HCT116 (cell line): ENCODE results near the gene EMILIN2. TPM values are rescaled to one million over a fixed set of nuclear protein-coding genes. Genes with fewer than 3 reads are reported as not detected.

Source experiments
- ATAC-seq: fragments of 200-7000 bp; cut with Tn5 transposase; 2 replicates; pipeline ENCODE4 v1.9.1; 2020; ENCODE audit warnings: mild to moderate bottlenecking, moderate library complexity
- BruUV-seq: library from RNA; stranded (reverse); fragments of 400-500 nt; replicated peaks from 2 replicates; lab custom pipeline; 2021; lab: Mats Ljungman, UMichigan
- CTCF ChIA-PET: fragments of 300-600 bp; sonication (Branson Sonifier 250); formaldehyde crosslinking; loops from one replicate; lab custom pipeline; 2021; ENCODE audit warnings: antibody characterized with exemption; lab: Charles Lee
- POLR2A ChIA-PET: fragments of 300-600, 350-600 bp; sonication (Branson Sonifier 250); formaldehyde crosslinking; loops from one replicate; lab custom pipeline; 2021; ENCODE audit warnings: antibody characterized with exemption; lab: Charles Lee
- RAD21 ChIA-PET, 2 experiments: fragments of 300-600 bp; sonication (Branson Sonifier 250); formaldehyde crosslinking; loops; one replicate each; lab custom pipeline; 2023; ENCODE audit warnings: low total read pairs in 2 of 2; ENCODE audit not compliant: uncharacterized antibody in 2 of 2, unreplicated experiment in 2 of 2, low non-redundant PET in 1 of 2; lab: Charles Lee
- DNase-seq: peaks from one replicate; pipeline ENCODE4 v3.0.0-alpha.2; 2010; ENCODE audit warnings: low read depth, low spot score
- H2AFZ ChIP-seq: fragments of 200-600 bp; shearing (Covaris generic), sonication (generic); 2 replicates; pipeline ENCODE4 v1.6.1; 2017; ENCODE audit warnings: low read depth, mixed run types, mixed read lengths, antibody characterized with exemption, low read length; ENCODE audit not compliant: poor library complexity, severe bottlenecking
- H3K27ac ChIP-seq: 2 replicates; pipeline ENCODE4 v1.5.1; 2012; ENCODE audit warnings: low read depth, low read length
- H3K27me3 ChIP-seq: fragments of 200-600 bp; sonication (generic); 2 replicates; pipeline ENCODE4 v1.6.1; 2016; ENCODE audit warnings: mixed run types, low read length, mixed read lengths; ENCODE audit not compliant: insufficient read depth
- H3K36me3 ChIP-seq, 2 experiments: fragments of 200-500 bp in 1 of 2; fragments of 200-600 bp in 1 of 2; sonication (Bioruptor generic) in 1 of 2; sonication (generic) in 1 of 2; 2 replicates each; pipeline versions ENCODE4 v1.5.1 to v1.6.1; 2014 to 2016; ENCODE audit warnings: low read length in 2 of 2, inconsistent platforms in 1 of 2, mixed read lengths in 1 of 2, mixed run types in 1 of 2; ENCODE audit not compliant: insufficient read depth in 2 of 2, control insufficient read depth in 1 of 2
- H3K4me1 ChIP-seq, 2 experiments: fragments of 200-600 bp in 1 of 2; sonication (generic) in 1 of 2; 2 replicates each; pipeline versions ENCODE4 v1.5.1 to v1.6.1; 2012 to 2017; ENCODE audit warnings: low read length in 2 of 2, inconsistent platforms in 1 of 2, mild to moderate bottlenecking in 1 of 2, mixed read lengths in 1 of 2, mixed run types in 1 of 2, moderate library complexity in 1 of 2; ENCODE audit not compliant: insufficient read depth in 2 of 2, control insufficient read depth in 1 of 2
- H3K4me2 ChIP-seq: fragments of 200-600 bp; sonication (generic); 2 replicates; pipeline ENCODE4 v1.6.1; 2017; ENCODE audit warnings: mixed run types, low read length, mixed read lengths
- H3K4me3 ChIP-seq, 2 experiments: fragments of 200-600 bp in 1 of 2; sonication (generic) in 1 of 2; replicated peaks in 1 of 2; 2 replicates each; pipeline ENCODE4 v1.5.1; 2011 to 2016; ENCODE audit warnings: low read length in 2 of 2, control low read depth in 1 of 2, low read depth in 1 of 2, mild to moderate bottlenecking in 1 of 2, mixed read lengths in 1 of 2, mixed run types in 1 of 2
- H3K79me2 ChIP-seq: fragments of 200-600 bp; sonication (generic); 2 replicates; pipeline ENCODE4 v1.6.1; 2017; ENCODE audit warnings: mild to moderate bottlenecking, mixed run types, low read length, moderate library complexity, mixed read lengths; ENCODE audit not compliant: insufficient read depth
- H3K9ac ChIP-seq: fragments of 200-600 bp; sonication (generic); 2 replicates; pipeline ENCODE4 v1.6.1; 2016; ENCODE audit warnings: low read length, mixed read lengths
- H3K9me2 ChIP-seq: fragments of 200-600 bp; sonication (generic), shearing (Covaris generic); 2 replicates; pipeline ENCODE4 v1.6.1; 2017; ENCODE audit warnings: mixed run types, mild to moderate bottlenecking, moderate library complexity; ENCODE audit not compliant: insufficient read depth
- H3K9me3 ChIP-seq, 2 experiments: fragments of 200-500 bp in 1 of 2; fragments of 200-600 bp in 1 of 2; sonication (Bioruptor generic) in 1 of 2; sonication (generic) in 1 of 2; 2 replicates each; pipeline ENCODE4 v1.6.1; 2014 to 2017; ENCODE audit warnings: low read length in 2 of 2, mixed read lengths in 2 of 2, inconsistent platforms in 1 of 2, low read depth in 1 of 2, mild to moderate bottlenecking in 1 of 2, mixed run types in 1 of 2, moderate library complexity in 1 of 2; ENCODE audit not compliant: control insufficient read depth in 1 of 2, insufficient read depth in 1 of 2
- H4K20me1 ChIP-seq: fragments of 200-600 bp; sonication (generic), shearing (Covaris generic); 2 replicates; pipeline ENCODE4 v1.6.1; 2017; ENCODE audit warnings: mixed run types, mild to moderate bottlenecking, moderate library complexity; ENCODE audit not compliant: insufficient read depth
- ATF3 ChIP-seq: IDR thresholded peaks from 2 replicates; pipeline ENCODE4 v1.6.1; 2012
- CEBPB ChIP-seq: IDR thresholded peaks from 2 replicates; pipeline ENCODE4 v1.6.1; 2012; ENCODE audit warnings: low read depth
- CTCF ChIP-seq, 3 experiments: fragments of 200-600 bp in 1 of 3; sonication (generic) in 1 of 3; IDR thresholded peaks in 2 of 3; conservative IDR thresholded peaks in 1 of 3; 2 replicates each; pipeline ENCODE4 v1.5.1; 2012 to 2017; ENCODE audit warnings: low read depth in 2 of 3, low read length in 2 of 3, antibody characterized with exemption in 1 of 3, borderline replicate concordance in 1 of 3, control low read depth in 1 of 3, mild to moderate bottlenecking in 1 of 3, mixed read lengths in 1 of 3, mixed run types in 1 of 3, moderate library complexity in 1 of 3; ENCODE audit not compliant: insufficient read depth in 1 of 3
- EGR1 ChIP-seq: IDR thresholded peaks from 2 replicates; pipeline ENCODE4 v1.6.1; 2012; ENCODE audit warnings: low read depth
- EZH2 ChIP-seq: fragments of 200-600 bp; sonication (generic); IDR thresholded peaks from 2 replicates; pipeline ENCODE4 v1.6.1; 2017; ENCODE audit warnings: antibody characterized with exemption, mixed run types
- EZH2phosphoT487 ChIP-seq: fragments of 200-600 bp; IDR thresholded peaks from 2 replicates; pipeline ENCODE4 v1.6.1; 2018; ENCODE audit warnings: antibody characterized with exemption, borderline replicate concordance
- FOSL1 ChIP-seq: IDR thresholded peaks from 2 replicates; pipeline ENCODE4 v1.6.1; 2012; ENCODE audit warnings: low read depth
- MAX ChIP-seq: IDR thresholded peaks from 2 replicates; pipeline ENCODE4 v1.6.1; 2012
- SP1 ChIP-seq: IDR thresholded peaks from 2 replicates; pipeline ENCODE4 v1.6.1; 2012; ENCODE audit warnings: low read depth
- TCF7L2 ChIP-seq: IDR thresholded peaks from 2 replicates; pipeline ENCODE4 v1.7.0; 2011; ENCODE audit warnings: borderline replicate concordance, inconsistent platforms; ENCODE audit not compliant: insufficient read depth, insufficient read length; ENCODE audit errors: extremely low read depth
- YY1 ChIP-seq: IDR thresholded peaks from 2 replicates; pipeline ENCODE4 v1.6.1; 2011; ENCODE audit warnings: low read length, low read depth, moderate library complexity, mild to moderate bottlenecking; ENCODE audit not compliant: insufficient replicate concordance; ENCODE audit errors: extremely low read depth
- ZBTB33 ChIP-seq: IDR thresholded peaks from 2 replicates; pipeline ENCODE4 v1.6.1; 2011; ENCODE audit warnings: mild to moderate bottlenecking, low read length, moderate library complexity; ENCODE audit not compliant: insufficient replicate concordance; ENCODE audit errors: extremely low read depth
- ZFX ChIP-seq: fragments of 450-650 bp; IDR thresholded peaks from 2 replicates; pipeline ENCODE4 v1.6.1; 2017
- ZNF274 ChIP-seq: fragments of 200-500 bp; sonication (Bioruptor generic); IDR thresholded peaks from 2 replicates; pipeline ENCODE4 v1.6.1; 2014; ENCODE audit warnings: mild to moderate bottlenecking, low read depth, low read length, inconsistent platforms
- intact Hi-C: fragments of 100-400 bp; cut with micrococcal nuclease; formaldehyde crosslinking; loops from 2 replicates; pipeline ENCODE4 v1.10.0; 2022
- total RNA-seq: library from RNA; stranded (reverse); gene quantifications from one replicate; pipeline ENCODE4 v1.2.1, GENCODE V29; 2021; ENCODE audit not compliant: unreplicated experiment

Gene EMILIN2
- total RNA-seq, 1 experiment from 2014 or later: 23.4 TPM

- BruUV-seq: no TSS peak
- H3K79me2 ChIP-seq: no peaks in the 10 kb centered on the region
- H4K20me1 ChIP-seq: no peaks in the 10 kb centered on the region
- H3K36me3 ChIP-seq: no peaks in the 10 kb centered on the region
- H3K9ac ChIP-seq: no peak overlapping the region
- H3K4me1 ChIP-seq: peaks cover 0 to 6% of the 10 kb centered on the region in 2 experiments; a peak in 1 of 4 replicates
- intact Hi-C loops: no loop called here
- ATAC-seq (no peak), DNase-seq (no peak)
- H3K9me2 ChIP-seq: no peaks in the 10 kb centered on the region
- ChIA-PET RAD21 (no interaction called here), CTCF (no interaction called here), POLR2A (no interaction called here)
- no peak overlapping the region for H3K4me3 ChIP-seq
- H2AFZ ChIP-seq: no peak overlapping the region
- H3K9me3 ChIP-seq: 0 out of 4 replicates have a peak, but pooled peaks cover 0 to under 1% of the 10 kb centered on the region in 2 experiments
- no peak overlapping the region for H3K4me2 ChIP-seq
- TF ChIP-seq ZNF274: no peak
- no peak for TF ChIP-seq FOSL1
- TF ChIP-seq ZBTB33: no peak
- TF ChIP-seq CEBPB: no peak
- no peak for TF ChIP-seq EZH2
- no peak for TF ChIP-seq CTCF (IDR thresholded peaks at IDR 0.05 in 2 of 3, conservative IDR thresholded peaks at IDR 0.05 in 1 of 3; ENCODE audit: borderline replicate concordance in 1 of 3, insufficient read depth in 1 of 3, low read depth in 2 of 3, low read length in 2 of 3)
- TF ChIP-seq YY1: no peak
- TF ChIP-seq ZFX: no peak
- no peak for TF ChIP-seq TCF7L2
- no peak for TF ChIP-seq EGR1
- no peak for TF ChIP-seq MAX
- TF ChIP-seq ATF3: no peak
- no peak for TF ChIP-seq SP1
- TF ChIP-seq EZH2phosphoT487: no peak
- no peaks in the 10 kb centered on the region for H3K27me3 ChIP-seq
- no peak overlapping the region for H3K27ac ChIP-seq
These were observed 45.0 kb downstream of the EMILIN2 start for GRCh38 chr18:2891526-2892431.
